SH-SY5Y (cell line): ENCODE results near the gene ADAMTS13.

ENCODE experiments used
- GATA2 ChIP-seq: IDR thresholded peaks from 2 replicates; pipeline ENCODE4 v1.6.1; 2011; ENCODE audit warnings: mild to moderate bottlenecking, low read depth, low read length
- GATA3 ChIP-seq: IDR thresholded peaks from 2 replicates; pipeline ENCODE4 v1.6.1; 2011; ENCODE audit warnings: low read depth, mild to moderate bottlenecking, low read length, moderate library complexity

DNA sequence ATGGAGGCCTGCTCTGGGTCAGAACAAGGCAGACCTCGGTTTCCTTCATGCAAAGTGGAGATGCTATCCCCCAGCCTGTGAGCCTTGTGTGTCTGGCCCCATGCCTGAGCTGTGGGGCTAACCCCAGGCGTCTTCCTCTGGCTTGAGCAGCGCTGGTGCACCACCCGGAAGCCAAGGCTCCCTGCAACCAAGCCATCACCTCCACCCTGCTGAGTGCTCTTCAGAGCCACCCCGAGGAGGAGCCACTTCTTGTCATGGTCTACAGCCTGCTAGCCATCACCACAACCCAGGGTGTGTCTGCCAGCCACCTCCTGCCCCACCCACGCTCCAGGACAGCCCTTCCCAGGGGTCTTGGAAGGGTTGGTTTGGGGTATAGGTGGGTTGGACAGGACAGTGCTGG is 20.6 kb upstream of the ADAMTS13 start:
- TF ChIP-seq GATA2 (no peak), GATA3 (no peak)
